GM18951 (cell line): ENCODE data around the gene CNTN4.

Source experiments
- POLR2A ChIP-seq: IDR thresholded peaks from 4 replicates; pipeline ENCODE4 v1.6.1; 2011; ENCODE audit warnings: mild to moderate bottlenecking; ENCODE audit not compliant: insufficient read length, insufficient read depth; ENCODE audit errors: extremely low read depth
- in situ Hi-C: fragments of 300-500 bp; cut with MboI; formaldehyde crosslinking; loops from one replicate; pipeline ENCODE4 v1.12.0; 2022; ENCODE audit warnings: low sequenced_read_pairs, mixed read lengths, inconsistent platforms; ENCODE audit not compliant: unreplicated experiment

Gene CNTN4

DNA sequence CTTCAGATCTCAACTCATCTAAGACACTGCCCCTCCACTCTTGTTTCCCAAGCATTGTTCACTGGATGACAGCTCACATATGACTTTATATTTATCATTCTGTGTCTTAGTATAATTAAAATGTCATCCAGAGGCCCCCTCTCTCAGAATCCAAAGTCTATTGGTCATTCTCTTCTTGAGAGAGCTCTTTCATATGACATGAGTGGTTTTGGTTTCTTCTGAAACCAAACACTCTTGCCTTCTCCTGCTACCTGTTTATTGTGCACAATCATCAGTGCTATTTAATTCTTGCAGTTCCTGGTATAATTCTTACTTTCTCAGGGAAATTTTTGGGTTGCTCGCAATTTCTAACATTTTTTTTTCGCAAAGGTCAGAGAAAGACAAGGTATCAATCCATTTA lies 762.0 kb downstream of the CNTN4 start:
- TF ChIP-seq POLR2A: no peak
- in situ Hi-C loops: no loop called here

- no peak for TF ChIP-seq POLR2A
- in situ Hi-C loops: no loop called here
Observed at GRCh38 chr3:2861120-2861519, 762.5 kb downstream of the CNTN4 start.

- TF ChIP-seq POLR2A: no peak
- in situ Hi-C loops: no loop called here
Observed at GRCh38 chr3:2861920-2862319, 763.3 kb downstream of the CNTN4 start.

DNA sequence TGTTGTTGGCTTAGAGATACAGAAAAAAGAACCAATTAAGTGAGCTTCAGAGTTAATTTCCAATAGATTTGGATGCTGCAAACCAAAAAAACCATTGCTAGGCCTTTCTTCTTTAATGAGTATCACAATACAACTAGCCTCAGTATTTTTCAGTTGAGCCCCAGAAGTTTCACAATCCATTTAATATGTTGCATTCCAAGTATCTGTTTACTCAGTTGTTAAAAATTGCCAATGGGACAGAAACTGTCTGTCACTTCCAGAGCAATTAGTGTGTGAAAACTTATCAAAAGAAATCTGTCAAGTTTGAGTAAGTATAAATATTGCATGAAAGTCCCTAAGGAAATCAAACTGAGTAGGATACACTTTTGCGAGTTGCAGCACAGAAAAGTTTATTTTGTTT lies 763.7 kb downstream of the CNTN4 start:
- in situ Hi-C loops: no loop called here
- TF ChIP-seq POLR2A: no peak

DNA sequence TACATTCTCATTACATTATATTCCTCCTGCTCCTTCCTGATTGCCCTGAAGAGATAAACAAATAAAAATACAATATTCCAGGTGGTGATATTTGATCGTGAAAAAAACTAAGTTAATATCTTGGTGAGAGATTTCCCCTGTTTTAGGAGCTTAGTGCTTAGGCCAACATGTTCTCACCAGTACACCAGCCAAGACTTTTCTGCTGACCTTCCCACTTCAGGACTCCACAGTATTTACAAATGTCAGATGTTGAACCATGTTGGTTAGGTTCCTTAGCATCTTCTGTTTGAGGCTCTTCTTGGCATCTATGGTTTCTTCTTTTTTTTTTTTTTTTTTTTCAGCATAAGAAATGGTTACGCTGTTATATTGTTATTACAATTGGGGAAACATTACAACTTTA lies 764.5 kb downstream of the CNTN4 start:
- in situ Hi-C loops: no loop called here
- no peak for TF ChIP-seq POLR2A

DNA sequence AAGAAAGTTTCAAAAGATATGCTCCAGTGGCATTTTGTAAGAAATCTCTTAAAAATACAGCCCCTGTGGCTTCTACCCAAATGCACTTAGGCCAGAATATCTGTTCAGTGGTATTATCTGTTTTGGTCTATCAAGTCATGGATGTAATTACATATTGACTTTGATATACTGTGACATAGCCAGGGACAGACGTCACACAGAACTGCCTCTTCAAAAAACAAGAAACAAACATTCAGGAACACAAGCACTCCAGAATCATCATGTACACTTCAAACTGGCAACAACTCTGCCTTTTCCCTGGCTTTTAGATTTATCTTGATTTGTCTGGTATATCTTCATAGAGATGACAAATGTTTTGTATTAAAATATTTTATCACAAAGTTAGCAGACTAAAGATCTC lies 771.2 kb downstream of the CNTN4 start:
- TF ChIP-seq POLR2A: no peak
- in situ Hi-C loops: no loop called here

DNA sequence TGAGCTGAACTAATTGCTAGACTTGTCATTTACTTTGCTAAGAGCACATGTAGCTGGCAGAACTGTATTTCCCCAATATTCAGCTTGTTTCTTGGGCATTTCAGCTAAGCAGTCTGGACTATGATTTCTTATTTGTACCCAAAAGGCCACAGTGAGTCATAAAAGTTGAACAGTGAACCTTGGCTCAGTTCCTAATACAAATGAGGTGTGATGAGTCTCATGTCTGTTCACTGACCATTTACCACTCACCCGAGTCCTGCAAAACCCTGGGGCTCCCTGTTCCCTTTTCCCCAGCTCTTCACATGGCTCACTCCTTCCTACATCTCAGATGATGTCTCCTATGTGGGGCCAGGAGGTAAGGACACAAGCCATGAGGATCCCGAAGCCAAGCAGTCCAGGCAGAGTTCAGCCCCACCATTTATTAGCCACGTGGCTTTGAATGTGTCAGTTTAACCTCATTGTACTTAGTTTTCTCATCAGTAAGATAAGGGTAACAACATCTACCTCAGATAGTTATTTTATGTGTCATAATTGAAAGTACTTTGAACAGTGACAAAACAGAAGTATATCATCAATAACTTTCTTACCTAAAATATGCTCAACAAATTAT lies 772.2 kb downstream of the CNTN4 start:
- in situ Hi-C loops: no loop called here
- TF ChIP-seq POLR2A: no peak

- in situ Hi-C loops: no loop called here
- no peak for TF ChIP-seq POLR2A
Observed at GRCh38 chr3:2872884-2873283, 774.2 kb downstream of the CNTN4 start.

- no peak for TF ChIP-seq POLR2A
- in situ Hi-C loops: no loop called here
Observed at GRCh38 chr3:2873986-2874385, 775.3 kb downstream of the CNTN4 start.

- TF ChIP-seq POLR2A: no peak
- in situ Hi-C loops: no loop called here
Observed at GRCh38 chr3:2875699-2876098, 777.0 kb downstream of the CNTN4 start.

DNA sequence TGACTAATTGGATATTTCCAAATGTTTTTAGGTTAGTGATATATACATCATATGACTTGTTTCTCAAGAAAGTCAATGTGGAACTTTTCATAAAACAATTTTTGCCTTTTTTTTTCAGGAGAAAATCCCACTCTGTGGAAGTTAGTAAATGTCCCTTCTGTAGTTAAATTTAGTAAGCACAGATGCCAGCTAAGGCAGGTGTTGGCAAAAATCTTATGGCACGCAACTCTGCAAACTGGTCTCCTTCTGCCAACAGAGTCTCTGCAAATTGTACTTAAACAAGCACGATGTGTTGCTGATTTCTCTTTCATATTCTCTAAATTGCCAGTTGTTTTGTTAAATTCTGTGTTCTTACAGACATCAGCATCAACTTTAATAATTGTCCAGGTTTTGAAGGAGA lies 777.7 kb downstream of the CNTN4 start:
- no peak for TF ChIP-seq POLR2A
- in situ Hi-C loops: no loop called here

DNA sequence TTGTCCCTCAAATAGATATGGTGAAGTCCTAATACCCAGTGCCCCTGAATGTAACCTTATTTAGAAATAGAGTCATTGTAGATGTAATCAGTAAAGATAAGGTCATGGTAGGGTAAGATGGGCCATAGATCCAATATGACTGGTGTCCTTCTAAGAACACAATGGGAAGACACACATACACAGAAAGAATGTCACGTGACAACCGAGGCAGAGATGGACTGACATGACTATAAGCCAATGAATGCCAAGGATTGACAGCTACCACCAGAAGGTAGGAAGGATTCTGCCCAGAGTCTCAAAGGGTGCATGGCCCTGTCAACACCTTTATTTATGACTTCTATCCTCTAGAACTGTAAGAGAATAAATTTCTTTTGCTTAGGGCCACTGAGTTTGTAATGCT lies 780.4 kb downstream of the CNTN4 start:
- in situ Hi-C loops: no loop called here
- TF ChIP-seq POLR2A: no peak

- in situ Hi-C loops: no loop called here
- TF ChIP-seq POLR2A: no peak
Observed at GRCh38 chr3:2879587-2879986, 780.9 kb downstream of the CNTN4 start.

DNA sequence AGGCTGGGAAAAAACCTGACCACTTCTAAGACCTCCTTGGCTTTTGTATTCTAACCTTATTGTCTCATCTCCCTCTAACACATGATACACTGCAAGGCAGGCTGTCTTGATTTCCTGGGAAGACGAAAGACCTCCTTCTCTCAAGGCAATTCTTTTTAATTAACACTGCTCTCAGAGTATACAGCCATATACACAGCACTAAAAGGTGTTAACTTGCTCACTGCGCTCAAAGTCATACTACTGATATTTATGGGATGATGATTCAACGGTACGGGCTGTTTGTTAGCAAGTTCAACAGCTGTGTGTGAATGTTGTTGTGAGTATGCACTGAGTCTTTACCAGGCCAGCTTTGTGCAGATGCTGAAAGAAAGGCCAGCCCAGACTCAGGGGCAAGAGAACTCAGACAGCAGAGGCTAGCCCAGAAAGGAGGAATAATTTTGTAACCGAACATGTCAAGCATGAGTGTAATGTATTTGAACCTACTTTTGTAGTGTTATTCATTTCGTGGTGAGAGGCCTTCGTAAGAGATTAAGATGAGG lies 781.6 kb downstream of the CNTN4 start:
- no peak for TF ChIP-seq POLR2A
- in situ Hi-C loops: no loop called here

- in situ Hi-C loops: no loop called here
- no peak for TF ChIP-seq POLR2A
Observed at GRCh38 chr3:2883283-2883682, 784.6 kb downstream of the CNTN4 start.
